Measurements from ENCODE around the gene TRIM63. TPM values are rescaled to one million over a fixed set of nuclear protein-coding genes. Genes with fewer than 3 reads are reported as not detected.

The TRIM63 gene
- total RNA-seq, 2 experiments from 2014 or later: not detected

DNA sequence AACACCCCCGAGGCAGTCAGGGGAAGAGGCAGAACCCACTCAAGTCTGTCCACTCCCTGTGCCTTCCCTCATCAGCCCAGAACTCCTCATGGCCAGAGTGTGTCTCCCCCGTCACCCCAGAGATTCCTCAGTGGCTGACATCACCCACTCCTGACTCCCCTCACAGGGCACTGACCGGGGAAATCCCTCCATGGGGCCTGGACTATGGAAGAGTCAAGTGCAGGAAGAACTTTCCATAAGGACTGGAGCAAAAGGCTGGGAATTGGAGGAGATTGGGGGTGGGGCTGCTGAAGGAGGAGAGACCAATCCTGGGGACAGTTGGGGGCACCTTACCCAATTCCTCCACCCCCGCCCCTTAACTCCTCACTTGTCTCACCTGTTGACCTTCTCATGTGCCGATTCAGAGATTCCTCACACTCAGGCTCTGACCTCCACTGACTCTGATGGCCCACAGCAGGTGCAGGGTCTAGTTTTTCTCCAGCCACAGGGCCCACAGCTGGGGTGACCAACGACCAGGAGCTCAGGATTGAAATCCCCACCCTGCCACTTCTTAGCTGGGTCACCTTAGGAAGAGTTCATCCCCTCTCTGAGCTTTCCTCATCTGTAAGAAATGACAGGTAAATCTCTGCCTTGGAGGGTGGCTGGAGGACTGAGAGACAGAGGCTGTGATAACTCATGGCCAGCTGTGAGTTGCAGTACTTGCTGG, 46.3 kb downstream of the TRIM63 start:
- Histone ChIP-seq H4K20me1 (ENCODE audit: insufficient read depth, low read length) (no peaks in the 10 kb centered on the region), H3K79me2 (ENCODE audit: insufficient read depth, low read depth, low read length) (no peaks in the 10 kb centered on the region), H3K4me2 (ENCODE audit: low read length) (no peak overlapping the region), H3K4me1 (ENCODE audit: insufficient read depth, low read length, poor library complexity, severe bottlenecking) (peaks cover 4% of the 10 kb centered on the region), H3K4me3 (ENCODE audit: low read depth, low read length, poor library complexity, severe bottlenecking) (no peak overlapping the region), H3K9me2 (ENCODE audit: insufficient read depth, low read length) (no peaks in the 10 kb centered on the region), H3K27ac (ENCODE audit: low read depth, low read length, poor library complexity, severe bottlenecking) (no peak overlapping the region), H3K36me3 (ENCODE audit: insufficient read depth, low read length) (no peaks in the 10 kb centered on the region), H2AFZ (ENCODE audit: low read length) (no peak overlapping the region), H3K9me3 (ENCODE audit: low read length) (no peaks in the 10 kb centered on the region)
- ChIA-PET POLR2A (no interaction called here), CTCF (ENCODE audit: unreplicated experiment) (no interaction called here)
- no peak for DNase-seq (ENCODE audit: low spot score)
- no TSS peak for BruUV-seq (replicated peaks)
- intact Hi-C loops (cut with micrococcal nuclease; ENCODE audit: unreplicated experiment): no loop called here
- no peak for TF ChIP-seq EZH2phosphoT487 (IDR thresholded peaks at IDR 0.05; ENCODE audit: borderline replicate concordance, low read depth, low read length)
- TF ChIP-seq, protein P1, sequence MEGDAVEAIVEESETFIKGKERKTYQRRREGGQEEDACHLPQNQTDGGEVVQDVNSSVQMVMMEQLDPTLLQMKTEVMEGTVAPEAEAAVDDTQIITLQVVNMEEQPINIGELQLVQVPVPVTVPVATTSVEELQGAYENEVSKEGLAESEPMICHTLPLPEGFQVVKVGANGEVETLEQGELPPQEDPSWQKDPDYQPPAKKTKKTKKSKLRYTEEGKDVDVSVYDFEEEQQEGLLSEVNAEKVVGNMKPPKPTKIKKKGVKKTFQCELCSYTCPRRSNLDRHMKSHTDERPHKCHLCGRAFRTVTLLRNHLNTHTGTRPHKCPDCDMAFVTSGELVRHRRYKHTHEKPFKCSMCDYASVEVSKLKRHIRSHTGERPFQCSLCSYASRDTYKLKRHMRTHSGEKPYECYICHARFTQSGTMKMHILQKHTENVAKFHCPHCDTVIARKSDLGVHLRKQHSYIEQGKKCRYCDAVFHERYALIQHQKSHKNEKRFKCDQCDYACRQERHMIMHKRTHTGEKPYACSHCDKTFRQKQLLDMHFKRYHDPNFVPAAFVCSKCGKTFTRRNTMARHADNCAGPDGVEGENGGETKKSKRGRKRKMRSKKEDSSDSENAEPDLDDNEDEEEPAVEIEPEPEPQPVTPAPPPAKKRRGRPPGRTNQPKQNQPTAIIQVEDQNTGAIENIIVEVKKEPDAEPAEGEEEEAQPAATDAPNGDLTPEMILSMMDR (conservative IDR thresholded peaks at IDR 0.05; ENCODE audit: low read length): no peak

DNA sequence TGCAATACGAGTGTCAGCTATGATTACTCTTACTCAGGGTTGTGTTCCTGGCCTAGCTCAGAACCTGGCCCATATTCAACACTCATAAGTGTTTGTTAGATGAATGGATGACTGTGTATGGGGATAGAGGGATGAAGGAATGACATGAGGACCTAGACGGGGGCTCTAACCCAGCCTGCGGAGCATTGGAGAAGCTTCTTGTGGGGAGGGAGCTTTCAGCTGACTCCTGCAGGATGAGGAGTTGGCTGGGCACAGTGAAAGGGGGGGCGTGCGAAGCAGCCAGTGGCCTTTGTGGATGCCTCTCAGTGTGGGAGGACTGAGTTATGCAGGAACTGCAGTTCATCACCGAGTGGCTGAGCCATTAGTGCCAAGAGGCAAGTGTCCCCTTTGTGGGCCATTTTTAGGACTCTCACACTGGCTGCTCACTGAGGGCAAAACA, 47.1 kb downstream of the TRIM63 start:
- Histone ChIP-seq H3K4me2 (ENCODE audit: low read length) (no peak overlapping the region), H3K36me3 (ENCODE audit: insufficient read depth, low read length) (no peaks in the 10 kb centered on the region), H3K9me2 (ENCODE audit: insufficient read depth, low read length) (no peaks in the 10 kb centered on the region), H4K20me1 (ENCODE audit: insufficient read depth, low read length) (no peaks in the 10 kb centered on the region), H3K79me2 (ENCODE audit: insufficient read depth, low read depth, low read length) (no peaks in the 10 kb centered on the region), H3K4me1 (ENCODE audit: insufficient read depth, low read length, poor library complexity, severe bottlenecking) (peaks cover 4% of the 10 kb centered on the region), H3K9me3 (ENCODE audit: low read length) (no peaks in the 10 kb centered on the region), H2AFZ (ENCODE audit: low read length) (no peak overlapping the region), H3K4me3 (ENCODE audit: low read depth, low read length, poor library complexity, severe bottlenecking) (no peak overlapping the region), H3K27ac (ENCODE audit: low read depth, low read length, poor library complexity, severe bottlenecking) (no peak overlapping the region)
- DNase-seq (ENCODE audit: low spot score): no peak
- POLR2A ChIA-PET: no interaction called here
- CTCF ChIA-PET (ENCODE audit: unreplicated experiment): interaction anchor here (0.5 kb wide), 1 partner anchor 16 kb away, joined by 4 read pairs; no protein-coding TSS in a partner anchor
- no peak for TF ChIP-seq EZH2phosphoT487 (IDR thresholded peaks at IDR 0.05; ENCODE audit: borderline replicate concordance, low read depth, low read length)
- TF ChIP-seq, protein P1 (conservative IDR thresholded peaks at IDR 0.05; ENCODE audit: low read length): no peak
- intact Hi-C loops (cut with micrococcal nuclease; ENCODE audit: unreplicated experiment): no loop called here
- no TSS peak for BruUV-seq (replicated peaks)

DNA sequence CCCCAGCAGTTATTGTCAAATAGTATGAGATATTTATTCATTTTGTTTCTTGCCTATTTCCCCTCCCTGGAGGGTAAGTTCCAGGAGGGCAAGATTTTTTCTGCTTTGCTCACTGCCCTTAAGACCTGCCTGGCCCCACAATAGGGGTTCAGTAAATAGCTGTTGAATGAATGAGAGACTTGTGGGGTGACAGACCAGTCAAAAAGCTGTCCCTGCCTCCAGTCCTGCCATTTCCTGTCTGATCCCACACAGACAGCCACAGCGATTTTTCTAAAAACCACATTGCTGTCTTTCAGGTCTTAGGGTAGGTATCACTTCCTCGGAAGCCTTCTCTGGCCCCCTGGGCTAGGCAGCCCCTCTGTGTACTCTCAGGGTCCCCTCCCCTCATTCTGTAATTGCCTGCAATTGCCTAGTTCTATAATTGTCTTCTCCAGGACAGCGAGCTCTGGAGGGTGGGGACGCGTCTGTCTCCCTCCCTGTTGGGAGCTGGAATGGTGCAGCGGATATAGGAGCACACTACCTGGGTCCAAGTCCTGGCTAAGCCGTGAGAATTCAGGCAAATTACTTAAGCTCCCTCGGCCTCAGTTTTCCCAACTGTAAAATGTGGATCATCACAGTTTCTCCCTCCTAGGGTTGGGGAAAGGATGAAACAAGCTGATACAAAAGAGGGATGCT, 47.7 kb downstream of the TRIM63 start:
- no peak overlapping the region for H3K27ac ChIP-seq (ENCODE audit: low read depth, low read length, poor library complexity, severe bottlenecking)
- no peaks in the 10 kb centered on the region for H3K79me2 ChIP-seq (ENCODE audit: insufficient read depth, low read depth, low read length)
- H3K4me2 ChIP-seq (ENCODE audit: low read length): no peak overlapping the region
- CTCF ChIA-PET (ENCODE audit: unreplicated experiment): interaction anchor here (0.5 kb wide), 1 partner anchor 17 kb away, joined by 4 read pairs; no protein-coding TSS in a partner anchor
- no peaks in the 10 kb centered on the region for H3K9me3 ChIP-seq (ENCODE audit: low read length)
- DNase-seq (ENCODE audit: low spot score): no peak
- no peaks in the 10 kb centered on the region for H4K20me1 ChIP-seq (ENCODE audit: insufficient read depth, low read length)
- POLR2A ChIA-PET: no interaction called here
- no peaks in the 10 kb centered on the region for H3K36me3 ChIP-seq (ENCODE audit: insufficient read depth, low read length)
- no peak overlapping the region for H2AFZ ChIP-seq (ENCODE audit: low read length)
- BruUV-seq (replicated peaks): no TSS peak
- H3K4me1 ChIP-seq (ENCODE audit: insufficient read depth, low read length, poor library complexity, severe bottlenecking): peaks cover 4% of the 10 kb centered on the region
- intact Hi-C loops (cut with micrococcal nuclease; ENCODE audit: unreplicated experiment): no loop called here
- no peak for TF ChIP-seq EZH2phosphoT487 (IDR thresholded peaks at IDR 0.05; ENCODE audit: borderline replicate concordance, low read depth, low read length)
- TF ChIP-seq, protein P1 (conservative IDR thresholded peaks at IDR 0.05; ENCODE audit: low read length): no peak
- H3K4me3 ChIP-seq (ENCODE audit: low read depth, low read length, poor library complexity, severe bottlenecking): no peak overlapping the region
- no peaks in the 10 kb centered on the region for H3K9me2 ChIP-seq (ENCODE audit: insufficient read depth, low read length)

Measured in OCI-LY7 (cell line).